Stimulated activated CD8-positive, alpha-beta memory T cell treated with anti-CD3 and anti-CD28 coated beads, Interleukin-4, amount 100 ng/mL, for 24 hours (primary cell): Measurements from ENCODE around the gene NAA30.

Experiments
- DNase-seq: peaks from one replicate; pipeline ENCODE4 v3.0.0-alpha.2; 2020; ENCODE audit warnings: low read depth

The NAA30 gene

GRCh38 chr14:57400556-57401494, 10.4 kb downstream of the NAA30 start:
- DNase-seq = no peak

GRCh38 chr14:57401501-57401900, 11.1 kb downstream of the NAA30 start:
- DNase-seq = no peak

- DNase-seq = no peak
These were observed 11.9 kb downstream of the NAA30 start for GRCh38 chr14:57402173-57402852.

DNA sequence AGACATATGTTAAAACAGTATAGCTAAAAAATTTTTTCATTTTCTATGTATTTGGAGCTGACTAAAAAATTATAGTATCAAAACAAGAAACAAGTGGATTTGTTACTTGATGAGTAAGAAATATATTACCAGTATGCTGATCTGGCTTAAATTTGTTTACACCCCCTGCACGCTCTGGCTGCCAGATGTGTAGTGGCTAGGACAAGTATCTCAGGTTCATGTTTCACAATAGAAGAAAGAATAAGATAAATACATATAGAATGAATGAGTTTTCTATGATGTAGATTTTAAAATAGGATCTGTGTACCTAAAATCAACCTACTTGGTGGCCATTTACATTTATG, 13.1 kb downstream of the NAA30 start:
- DNase-seq = no peak

GRCh38 chr14:57405562-57405961, 15.2 kb downstream of the NAA30 start:
- no peak for DNase-seq

DNA sequence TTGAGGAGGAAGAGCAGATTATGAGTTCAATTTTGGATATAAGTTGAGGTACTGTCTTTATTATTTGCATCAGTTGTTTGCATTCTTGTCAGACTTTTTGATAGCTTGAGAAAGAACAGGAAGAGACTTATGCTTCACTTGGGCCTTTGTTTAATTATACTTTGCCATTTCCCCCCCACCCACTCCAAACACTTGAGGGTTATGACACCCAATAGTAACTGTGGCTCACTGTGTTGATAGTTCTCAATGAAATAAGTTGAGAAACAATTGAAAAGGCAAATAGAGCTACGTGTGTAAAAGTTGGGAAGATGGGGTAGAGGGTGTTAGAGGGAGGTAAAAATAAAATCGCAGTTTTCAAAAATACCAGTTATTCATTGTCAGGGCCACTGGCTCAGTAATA, 17.7 kb downstream of the NAA30 start:
- DNase-seq = no peak

- DNase-seq = no peak
These were observed 18.2 kb downstream of the NAA30 start for GRCh38 chr14:57408634-57409033.

- no peak for DNase-seq
These were observed 22.0 kb downstream of the NAA30 start for GRCh38 chr14:57412341-57412740.

- no peak for DNase-seq
These were observed 23.5 kb downstream of the NAA30 start for GRCh38 chr14:57413849-57414248.

- no peak for DNase-seq
These were observed 26.8 kb downstream of the NAA30 start for GRCh38 chr14:57417228-57417627.

DNA sequence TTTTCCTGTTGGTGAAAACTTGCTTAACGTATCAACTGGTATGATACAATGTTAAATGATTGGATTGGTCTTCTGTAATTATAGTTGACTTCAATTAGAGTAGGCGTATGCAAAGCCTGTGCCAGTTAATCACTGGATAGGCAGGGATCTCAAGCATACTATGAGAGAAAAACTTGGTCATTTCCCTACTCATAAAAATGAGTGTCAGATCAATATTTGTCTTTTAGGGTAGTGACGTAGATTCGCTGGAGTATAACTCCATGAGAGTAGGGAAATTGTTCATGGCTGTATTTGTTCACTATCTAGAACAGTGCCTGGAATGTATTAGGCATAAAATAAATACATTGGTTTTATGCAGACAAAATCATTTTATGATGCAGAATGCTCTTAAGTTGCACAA, 28.6 kb downstream of the NAA30 start:
- no peak for DNase-seq

DNA sequence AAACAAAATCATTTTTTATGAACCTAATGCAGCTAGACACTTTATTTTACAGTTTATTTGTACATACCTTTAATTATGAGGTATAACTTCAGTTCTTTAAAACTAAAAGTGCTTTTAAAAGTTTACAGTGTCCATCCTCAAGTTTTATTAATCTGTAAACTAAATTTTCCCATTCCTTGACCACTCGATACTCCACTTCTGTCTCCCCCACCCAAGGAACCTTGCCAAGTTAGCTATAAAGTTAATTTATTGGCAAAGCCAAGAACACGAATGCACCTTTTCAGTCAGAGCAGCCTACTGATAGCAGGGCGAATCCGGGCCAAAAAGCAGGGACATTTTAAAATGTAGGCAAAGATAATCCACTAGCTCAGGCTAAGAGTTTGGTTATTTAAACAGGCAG, 29.6 kb downstream of the NAA30 start:
- DNase-seq = no peak

GRCh38 chr14:57420986-57421385, 30.6 kb downstream of the NAA30 start:
- no peak for DNase-seq

DNA sequence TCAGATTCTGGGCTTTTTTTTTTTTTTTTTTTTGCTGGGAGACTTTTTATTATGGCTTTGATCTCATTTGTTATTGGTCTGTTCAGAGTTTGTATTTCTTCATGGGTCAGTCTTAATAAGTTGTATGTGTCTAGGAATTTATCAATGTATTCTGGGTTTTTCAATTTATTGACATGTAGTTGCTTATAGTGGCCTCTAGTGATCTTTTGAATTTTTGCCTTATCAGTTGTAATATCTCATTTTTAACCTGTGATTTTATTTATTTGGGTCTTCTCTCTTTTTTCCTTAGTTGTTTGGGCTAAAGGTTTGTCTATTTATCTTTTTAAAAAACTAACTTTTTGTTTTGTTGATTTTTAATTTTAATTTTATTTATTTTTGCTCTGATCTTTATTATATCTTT, 45.5 kb downstream of the NAA30 start:
- no peak for DNase-seq

DNA sequence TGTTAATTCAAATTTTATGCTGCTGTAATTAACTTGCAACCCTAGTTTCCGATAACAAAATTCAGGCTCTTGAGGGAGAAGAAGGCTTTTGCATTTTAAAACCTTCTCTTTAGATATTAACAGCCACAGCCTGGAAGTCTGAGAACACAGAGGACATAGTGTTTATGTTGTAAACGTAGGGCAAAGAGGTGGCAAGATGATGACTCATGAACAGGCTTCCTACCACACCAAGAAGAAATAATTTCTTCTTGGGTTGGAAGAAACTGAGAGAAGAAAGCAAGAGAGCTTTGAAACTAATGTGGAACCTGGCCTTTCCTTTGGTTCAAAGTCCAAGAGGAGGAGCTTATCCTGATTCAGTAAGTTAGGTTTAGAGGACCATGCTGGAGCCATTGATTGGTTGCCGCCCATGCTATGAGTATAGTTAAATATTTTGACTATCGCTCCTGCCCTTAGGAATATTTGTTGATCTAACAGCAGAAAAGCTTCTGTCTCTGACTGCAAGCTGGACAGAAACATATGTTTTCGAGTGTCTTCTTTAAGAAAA, 71.5 kb downstream of the NAA30 start:
- no peak for DNase-seq

- DNase-seq = no peak
These were observed 72.2 kb downstream of the NAA30 start for GRCh38 chr14:57462551-57462950.

DNA sequence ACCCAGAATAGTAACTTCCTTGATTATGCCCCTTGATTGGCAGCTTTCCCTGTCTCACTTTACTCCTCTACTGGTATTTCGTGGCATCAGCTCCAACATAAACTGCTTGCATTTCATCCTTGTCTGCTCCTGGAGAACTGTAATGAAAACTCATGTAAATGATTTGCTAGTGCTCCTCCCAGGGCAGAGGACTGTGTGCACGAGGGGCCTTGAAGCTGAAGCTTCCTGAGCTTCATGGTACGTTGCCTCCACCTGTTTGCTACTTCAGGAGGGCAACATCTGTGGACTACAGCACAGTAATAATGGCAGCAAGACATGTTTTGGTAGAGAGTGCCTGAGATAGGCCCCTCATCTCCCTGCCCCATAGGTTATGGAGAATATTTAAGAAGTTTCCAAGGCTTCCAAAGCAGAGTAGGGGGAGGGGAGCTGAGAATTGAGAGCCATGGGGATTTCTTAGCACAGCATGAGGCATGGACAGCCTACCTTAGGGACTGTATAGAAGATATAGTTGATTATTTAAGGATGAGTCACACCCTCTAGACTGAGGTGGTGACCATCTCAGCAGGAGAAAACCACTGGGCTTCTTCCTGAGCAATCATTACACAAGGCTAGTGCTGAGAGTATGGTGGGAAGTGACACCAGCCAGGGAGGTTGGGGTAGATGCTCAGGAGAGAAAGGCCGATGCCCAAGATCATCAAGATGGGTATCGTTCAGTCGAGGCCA, 73.8 kb downstream of the NAA30 start:
- no peak for DNase-seq
